Fibroblast of peridontal ligament (primary cell): Measurements from ENCODE around the gene TCF19.

Experiments used
- DNase-seq: peaks from one replicate; pipeline ENCODE4 v3.0.0-alpha.2; 2010; ENCODE audit errors: extremely low read depth

Gene TCF19

GRCh38 chr6:31126396-31127175, 31.8 kb upstream of the TCF19 start:
- DNase-seq, result no peak

GRCh38 chr6:31128093-31128676, 30.2 kb upstream of the TCF19 start:
- peak; percentile 35 for DNase-seq

- no peak for DNase-seq
Measured at GRCh38 chr6:31129130-31129529, 29.3 kb upstream of the TCF19 start.

- no peak for DNase-seq
Measured at GRCh38 chr6:31130751-31131150, 27.6 kb upstream of the TCF19 start.

GRCh38 chr6:31131595-31131994, 26.8 kb upstream of the TCF19 start:
- no peak for DNase-seq

GRCh38 chr6:31132806-31133205, 25.6 kb upstream of the TCF19 start:
- DNase-seq, result no peak

- DNase-seq, result no peak
Measured at GRCh38 chr6:31135710-31136109, 22.7 kb upstream of the TCF19 start.

- DNase-seq, result no peak
Measured at GRCh38 chr6:31138982-31139381, 19.4 kb upstream of the TCF19 start, which contains the start of gene PSORS1C2. Gene PSORS1C2, minus strand, starts transcription at chr6:31139066. Its CDS starts 40 bp downstream, at chr6:31139026.

- no peak for DNase-seq
Measured at GRCh38 chr6:31139599-31139998, 18.8 kb upstream of the TCF19 start.

- no peak for DNase-seq
Measured at GRCh38 chr6:31140643-31141042, 17.7 kb upstream of the TCF19 start.

- DNase-seq, result no peak
Measured at GRCh38 chr6:31142361-31142761, 16.0 kb upstream of the TCF19 start.

GRCh38 chr6:31143148-31143547, 15.2 kb upstream of the TCF19 start:
- peak; percentile 16 for DNase-seq

- no peak for DNase-seq
Measured at GRCh38 chr6:31144296-31144969, 14.0 kb upstream of the TCF19 start.

- no peak for DNase-seq
Measured at GRCh38 chr6:31144970-31145340, 13.4 kb upstream of the TCF19 start.

- DNase-seq, result no peak
Measured at GRCh38 chr6:31145386-31145785, 13.0 kb upstream of the TCF19 start.

GRCh38 chr6:31149827-31150447, 8.5 kb upstream of the TCF19 start:
- DNase-seq, result no peak

GRCh38 chr6:31152781-31153180, 5.6 kb upstream of the TCF19 start:
- DNase-seq, result no peak

GRCh38 chr6:31154436-31154835, 4.0 kb upstream of the TCF19 start:
- DNase-seq, result no peak

GRCh38 chr6:31156641-31157040, 1.7 kb upstream of the TCF19 start:
- no peak for DNase-seq

- no peak for DNase-seq
Measured at GRCh38 chr6:31157513-31158139, 763 bp upstream of the TCF19 start, which contains the start of gene CCHCR1. Gene CCHCR1, minus strand, starts transcription at chr6:31157802. Its CDS starts 202 bp downstream, at chr6:31157600.

- no peak for DNase-seq
Measured at GRCh38 chr6:31158863-31159855, 770 bp downstream of the TCF19 start.
